GM19468 (cell line): ENCODE results near the gene MYRIP.

ENCODE experiments used
- ATAC-seq: cut with Tn5 transposase; IDR thresholded peaks from one replicate; pipeline ENCODE4 v1.9.1; 2021; ENCODE audit warnings: mild to moderate bottlenecking, moderate library complexity, moderate number of reproducible peaks; ENCODE audit not compliant: unreplicated experiment; ENCODE audit errors: extremely low read depth

The MYRIP gene

GRCh38 chr3:39900462-39901002, 91.1 kb downstream of the MYRIP start:
- ATAC-seq = no peak

- ATAC-seq = no peak
Measured at GRCh38 chr3:39903253-39903652, 93.8 kb downstream of the MYRIP start.

- ATAC-seq = no peak
Measured at GRCh38 chr3:39905788-39906187, 96.4 kb downstream of the MYRIP start.

- no peak for ATAC-seq
Measured at GRCh38 chr3:39907981-39908380, 98.6 kb downstream of the MYRIP start.

- no peak for ATAC-seq
Measured at GRCh38 chr3:39910135-39910534, 100.7 kb downstream of the MYRIP start.

- ATAC-seq = no peak
Measured at GRCh38 chr3:39910826-39911464, 101.5 kb downstream of the MYRIP start.

GRCh38 chr3:39911465-39912309, 102.3 kb downstream of the MYRIP start:
- no peak for ATAC-seq

- ATAC-seq = no peak
Measured at GRCh38 chr3:39915027-39915426, 105.6 kb downstream of the MYRIP start.

GRCh38 chr3:39917065-39917773, 107.8 kb downstream of the MYRIP start:
- ATAC-seq = peak; percentile 36

GRCh38 chr3:39919281-39919680, 109.9 kb downstream of the MYRIP start:
- ATAC-seq = no peak

- no peak for ATAC-seq
Measured at GRCh38 chr3:39920271-39920670, 110.9 kb downstream of the MYRIP start.

- no peak for ATAC-seq
Measured at GRCh38 chr3:39927479-39927878, 118.1 kb downstream of the MYRIP start.

GRCh38 chr3:39933986-39934693, 124.7 kb downstream of the MYRIP start:
- ATAC-seq = no peak

GRCh38 chr3:39934696-39935095, 125.3 kb downstream of the MYRIP start:
- no peak for ATAC-seq

- no peak for ATAC-seq
Measured at GRCh38 chr3:39935261-39935660, 125.9 kb downstream of the MYRIP start.

- ATAC-seq = no peak
Measured at GRCh38 chr3:39936848-39937247, 127.4 kb downstream of the MYRIP start.

GRCh38 chr3:39937315-39937714, 127.9 kb downstream of the MYRIP start:
- no peak for ATAC-seq

- peak; percentile 58 for ATAC-seq
Measured at GRCh38 chr3:39937874-39938273, 128.5 kb downstream of the MYRIP start.

- ATAC-seq = no peak
Measured at GRCh38 chr3:39941931-39942330, 132.5 kb downstream of the MYRIP start.

- ATAC-seq = no peak
Measured at GRCh38 chr3:39960515-39961191, 151.2 kb downstream of the MYRIP start.
